ENCODE results near the gene SLC25A26.
"Not testable (repeated sequence)": the region's sequence is repeated elsewhere in the genome, so short reads cannot be mapped to it uniquely, and the experiment has no call there.

The SLC25A26 gene

DNA sequence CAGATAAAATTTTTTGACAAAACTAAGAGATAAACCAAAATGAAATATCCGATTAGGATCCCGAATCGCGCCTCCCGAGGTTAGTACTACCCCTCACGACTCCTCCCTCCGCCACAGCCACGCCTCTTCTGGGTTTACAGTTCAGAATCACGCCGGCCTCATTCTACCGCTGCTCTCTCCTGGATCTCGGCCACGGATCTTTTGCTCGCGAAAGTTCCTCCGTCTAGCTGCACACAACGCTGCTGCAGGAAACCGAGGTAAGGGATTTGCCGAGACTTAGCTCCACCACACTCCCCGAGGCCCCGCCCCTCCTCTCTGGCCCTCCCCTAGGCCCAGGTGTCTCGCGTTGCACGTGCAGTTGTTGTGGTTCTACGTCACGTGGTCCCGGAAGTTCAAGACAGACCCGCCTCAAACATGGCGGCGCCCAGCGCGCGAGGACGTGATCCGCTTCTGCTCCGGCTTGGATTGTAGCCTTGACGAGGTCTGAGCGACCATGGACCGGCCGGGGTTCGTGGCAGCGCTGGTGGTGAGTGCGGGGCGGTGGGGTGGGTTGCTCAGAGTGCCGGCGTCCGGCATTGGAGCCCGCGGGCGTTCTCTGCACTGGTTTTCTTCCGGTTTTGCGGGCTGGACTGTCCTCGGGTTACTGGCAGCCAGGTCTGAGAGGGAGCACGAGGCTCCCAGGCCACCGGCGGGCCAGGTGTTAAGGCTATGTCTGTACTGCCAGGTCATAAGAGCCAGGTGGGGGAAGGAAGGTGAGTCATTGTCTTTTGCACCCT lies at the start of gene SLC25A26:
Gene SLC25A26 (plus strand): TSS at position 400 of the 776 bp plus-strand sequence. CDS start 94 bp downstream, at position 494.
- peak; percentile 97 for DNase-seq

- DNase-seq: no peak
These were observed 48.4 kb upstream of the SLC25A26 start for GRCh38 chr3:66172394-66172793.

DNA sequence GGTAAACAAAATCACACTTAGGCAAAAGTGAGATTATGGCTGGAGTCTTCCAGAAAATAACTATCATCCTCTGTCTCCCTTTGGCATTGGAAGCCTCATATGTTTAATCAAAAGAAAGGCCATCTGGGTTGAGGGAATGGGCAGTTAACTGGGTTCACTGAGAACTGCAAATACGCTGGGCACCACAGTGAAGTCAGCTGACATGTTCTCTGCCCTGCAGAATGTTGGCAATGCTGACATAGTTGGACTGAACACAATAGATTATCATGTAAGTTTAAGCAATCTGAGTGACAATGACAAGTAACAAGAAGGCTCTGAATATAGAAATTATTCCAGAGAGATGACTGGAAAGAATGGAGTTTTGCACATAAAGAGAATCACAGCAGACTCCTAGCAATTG lies 43.8 kb upstream of the SLC25A26 start:
- no peak for DNase-seq

DNA sequence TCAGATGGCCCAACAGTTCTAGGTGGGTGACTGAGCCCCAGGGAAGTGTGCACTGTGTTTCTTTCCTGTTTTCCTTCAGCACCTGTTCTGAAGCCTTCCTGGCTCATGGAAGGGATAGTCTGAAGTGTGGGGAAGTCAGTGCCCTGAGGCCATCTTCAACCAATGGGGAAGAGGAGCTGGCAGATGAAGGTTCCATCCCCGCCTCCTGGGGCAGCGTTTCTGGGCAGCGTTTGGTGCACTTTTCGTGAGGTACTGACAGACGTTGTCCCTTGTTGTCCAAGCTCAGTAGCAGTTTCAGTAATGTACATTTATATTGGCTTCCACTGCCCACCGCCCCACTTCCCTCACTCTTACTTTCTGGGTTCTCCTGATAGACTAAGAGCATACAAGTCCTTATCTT lies 42.6 kb upstream of the SLC25A26 start:
- no peak for DNase-seq

DNA sequence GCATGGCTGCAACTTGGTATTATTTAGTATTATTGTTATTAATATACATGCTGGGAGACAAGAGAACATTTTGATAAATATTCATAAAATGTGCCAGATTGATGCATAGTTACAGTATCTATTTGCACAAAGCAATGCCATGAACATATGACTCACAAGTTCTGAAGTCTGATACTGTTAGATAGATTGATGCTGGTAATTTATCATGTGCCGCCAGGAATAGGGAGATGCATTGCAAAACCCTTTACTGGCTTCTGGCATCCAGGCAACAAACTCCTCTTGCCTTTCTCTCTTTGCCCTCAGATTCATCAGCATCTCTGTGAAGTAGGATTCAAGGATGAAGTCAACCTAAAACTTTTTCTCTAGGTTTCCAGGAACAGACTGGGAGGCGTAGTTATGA lies 41.0 kb upstream of the SLC25A26 start:
- no peak for DNase-seq

GRCh38 chr3:66181764-66182163 lies 39.0 kb upstream of the SLC25A26 start:
- no peak for DNase-seq

- no peak for DNase-seq
These were observed 38.6 kb upstream of the SLC25A26 start for GRCh38 chr3:66182246-66182645.

GRCh38 chr3:66186545-66186944 lies 34.3 kb upstream of the SLC25A26 start:
- no peak for DNase-seq

DNA sequence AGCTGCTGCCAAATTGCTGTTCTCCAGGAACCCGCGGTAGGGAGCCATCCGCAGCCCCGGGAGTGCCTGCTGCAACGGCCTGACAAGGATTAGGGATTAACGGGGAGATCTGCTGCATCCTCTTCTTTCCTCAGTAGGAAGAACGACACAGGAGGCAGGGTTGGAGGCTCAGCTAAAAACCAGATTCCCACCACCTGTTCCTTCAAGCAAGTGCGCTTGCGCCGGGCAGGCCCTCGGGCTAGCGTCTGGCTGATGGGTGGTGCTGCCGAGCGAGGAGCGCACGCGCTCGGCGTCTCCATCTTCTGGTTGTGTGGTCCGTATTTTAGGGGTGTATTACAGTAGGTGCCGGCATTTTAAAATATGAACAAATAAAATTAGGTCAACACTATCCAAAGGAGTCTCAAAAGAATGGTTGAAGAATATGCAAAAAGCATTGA lies 25.4 kb upstream of the SLC25A26 start:
- no peak for DNase-seq

DNA sequence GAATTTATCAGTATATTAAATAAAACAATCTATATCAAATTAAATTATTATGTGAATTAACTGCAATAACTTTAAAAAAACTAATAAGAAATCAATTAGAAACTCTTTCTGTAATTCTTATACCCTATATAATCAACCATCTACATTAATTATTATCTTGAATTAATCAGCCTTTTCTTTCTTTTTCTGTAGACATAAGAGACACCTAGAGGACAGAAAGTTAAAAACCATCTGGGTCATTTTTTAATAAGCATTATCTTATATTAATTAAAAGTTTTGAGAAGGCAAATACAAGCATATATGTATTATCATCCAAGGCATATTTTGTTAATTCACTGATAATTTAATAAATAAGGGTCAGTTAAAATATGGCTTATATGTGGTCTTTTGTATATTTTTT lies 24.2 kb upstream of the SLC25A26 start:
- DNase-seq: no peak

DNA sequence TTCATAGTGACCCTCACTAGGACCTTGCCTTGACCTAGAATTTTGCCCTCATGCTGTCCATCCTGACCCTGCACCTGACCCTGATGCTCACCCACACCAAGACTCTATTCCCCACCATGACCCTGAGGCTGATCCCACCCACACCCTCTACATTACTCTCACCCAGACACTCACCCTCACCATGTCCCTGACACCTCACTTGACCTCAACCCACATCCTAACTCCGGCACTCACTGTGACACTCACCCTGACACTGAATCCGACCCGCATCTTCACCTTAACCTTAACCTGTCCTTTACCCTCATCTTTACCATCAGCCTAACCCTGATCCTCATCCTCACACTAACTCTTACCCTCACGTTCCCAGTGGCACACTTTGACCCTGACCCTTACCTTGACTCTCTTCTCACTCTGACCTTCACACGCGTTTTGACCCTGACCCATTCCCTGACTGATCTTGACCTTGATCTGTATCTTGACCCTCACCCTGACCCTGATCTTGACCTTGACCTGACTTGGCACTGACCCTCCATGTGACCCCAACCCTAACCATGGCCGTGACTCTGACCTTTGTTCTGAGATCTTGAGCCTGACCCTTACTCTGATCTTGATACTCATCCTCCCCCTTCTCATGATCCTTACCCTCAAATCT lies 22.2 kb upstream of the SLC25A26 start:
- no peak for DNase-seq

DNA sequence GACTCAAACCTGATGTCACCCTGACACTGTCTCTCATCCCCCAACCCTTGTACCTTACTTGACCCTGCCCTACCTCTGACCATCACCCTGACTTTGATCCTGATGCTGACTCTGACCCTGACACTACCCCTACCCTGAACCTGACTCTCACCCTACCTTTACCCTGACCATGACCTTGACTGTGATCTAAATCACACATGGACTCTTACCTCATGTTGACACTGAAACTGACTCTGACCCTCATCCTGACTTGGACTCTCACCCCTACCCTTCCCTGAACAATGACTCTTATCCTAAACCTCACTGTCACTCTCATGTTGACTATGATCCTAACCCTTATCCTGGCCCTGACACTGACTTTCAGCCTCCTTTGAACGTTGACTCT lies 21.7 kb upstream of the SLC25A26 start:
- DNase-seq: no peak

GRCh38 chr3:66200147-66200546 lies 20.7 kb upstream of the SLC25A26 start:
- DNase-seq: no peak

DNA sequence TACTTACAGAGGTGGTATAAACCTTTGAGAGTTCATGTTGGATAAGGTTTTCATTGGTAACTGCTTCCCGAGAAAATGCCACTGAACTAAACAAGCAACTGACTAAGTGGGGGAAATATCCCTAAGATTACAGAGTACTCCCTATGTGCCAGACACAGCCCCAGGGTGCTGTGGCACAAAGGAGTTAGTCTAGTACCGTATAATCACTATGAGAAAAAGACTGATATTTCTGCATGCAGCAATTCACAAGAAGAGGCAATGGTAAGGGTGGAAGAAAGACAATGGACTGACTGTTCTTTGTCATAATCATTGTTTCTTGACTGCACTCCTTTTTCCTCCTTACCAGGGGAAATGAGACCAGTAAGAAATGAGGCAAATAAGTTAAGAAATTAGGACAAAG lies 20.0 kb upstream of the SLC25A26 start:
- DNase-seq: no peak

GRCh38 chr3:66203275-66203674 lies 17.5 kb upstream of the SLC25A26 start:
- DNase-seq: no peak

DNA sequence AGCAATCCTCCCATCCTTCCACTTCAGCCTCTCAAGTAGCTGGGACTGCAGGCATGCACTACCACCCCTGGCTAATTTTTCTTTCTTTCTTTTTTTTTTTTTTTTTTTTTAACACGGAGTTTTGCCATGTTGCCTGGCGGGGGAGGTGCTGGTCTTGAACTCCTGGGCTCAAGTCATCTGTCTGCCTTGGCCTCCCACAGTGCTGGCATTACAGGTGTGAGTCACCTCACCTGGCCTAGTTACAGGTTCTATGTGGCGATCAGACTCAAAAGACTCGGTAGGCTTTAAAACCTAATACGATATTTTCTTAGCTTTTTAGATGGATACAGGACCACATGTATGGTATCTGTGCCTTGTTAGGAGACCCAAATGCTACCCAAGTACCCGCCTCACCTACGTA lies 14.0 kb upstream of the SLC25A26 start:
- no peak for DNase-seq

DNA sequence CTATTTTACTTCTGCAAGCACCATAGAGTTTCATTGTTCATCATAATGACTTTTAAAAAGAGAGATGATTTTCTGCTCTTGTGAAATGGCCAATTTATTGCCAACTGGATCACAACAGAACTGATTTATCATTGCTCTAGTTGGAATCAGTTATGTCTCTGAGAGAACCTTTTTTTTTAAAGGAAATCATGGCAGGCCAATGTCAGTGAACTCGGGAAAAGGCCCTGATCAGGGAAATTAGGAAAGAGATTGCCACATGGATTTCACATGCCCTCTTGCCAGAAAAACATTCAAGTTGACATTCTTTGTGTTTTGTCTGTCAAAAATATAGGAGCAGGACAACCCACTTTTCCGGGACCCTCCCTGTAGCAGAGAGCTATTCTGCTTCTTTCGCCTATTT lies 12.6 kb upstream of the SLC25A26 start:
- DNase-seq: no peak

DNA sequence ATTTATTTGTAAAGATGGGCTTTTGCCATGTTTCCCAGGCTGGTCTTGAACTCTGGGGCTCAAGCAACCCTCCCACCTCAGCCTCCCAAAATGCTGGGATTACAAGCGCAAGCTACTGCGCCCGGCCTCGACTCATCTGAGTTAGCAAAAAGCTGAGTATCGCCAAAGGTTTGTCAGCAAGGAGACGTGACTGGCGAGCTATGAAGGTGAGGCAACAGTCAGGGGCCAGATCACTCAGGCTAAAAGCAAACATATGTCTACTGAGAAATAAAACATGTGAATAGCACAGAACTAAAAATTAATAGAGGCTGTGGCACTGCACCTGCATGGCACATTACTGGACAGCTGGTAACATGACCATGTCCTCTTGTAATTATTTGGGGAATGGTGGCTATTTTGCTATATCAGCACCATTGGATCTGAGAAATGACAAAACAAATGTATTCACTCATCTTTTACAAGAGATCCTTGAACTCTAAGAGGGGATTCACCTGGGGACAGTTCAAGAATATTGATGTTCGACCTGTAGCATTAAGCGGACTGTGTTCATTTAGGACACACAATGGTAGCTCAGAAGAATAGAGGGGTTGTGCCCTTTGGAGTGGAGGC lies 10.0 kb upstream of the SLC25A26 start:
- DNase-seq: no peak

DNA sequence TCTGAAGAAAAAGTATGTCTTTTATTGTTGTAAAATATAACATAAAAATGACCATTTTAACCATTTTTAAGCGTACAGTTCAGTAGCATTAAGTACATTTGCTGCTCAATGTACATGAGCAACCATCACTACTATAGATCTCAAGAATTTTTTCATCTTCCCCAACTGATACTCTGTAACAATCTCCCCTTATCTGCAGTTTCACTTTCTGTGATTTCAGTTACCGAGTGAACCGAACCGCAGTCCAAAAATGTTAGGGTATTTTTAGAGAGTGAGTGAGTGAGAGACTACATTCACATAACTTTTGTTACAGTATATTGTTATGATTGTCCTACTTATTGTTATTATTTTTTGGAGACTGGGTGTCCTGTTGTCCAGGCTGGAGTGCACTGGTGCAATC lies 9.0 kb upstream of the SLC25A26 start:
- no peak for DNase-seq

- no peak for DNase-seq
These were observed 5.7 kb upstream of the SLC25A26 start for GRCh38 chr3:66215106-66215505.

DNA sequence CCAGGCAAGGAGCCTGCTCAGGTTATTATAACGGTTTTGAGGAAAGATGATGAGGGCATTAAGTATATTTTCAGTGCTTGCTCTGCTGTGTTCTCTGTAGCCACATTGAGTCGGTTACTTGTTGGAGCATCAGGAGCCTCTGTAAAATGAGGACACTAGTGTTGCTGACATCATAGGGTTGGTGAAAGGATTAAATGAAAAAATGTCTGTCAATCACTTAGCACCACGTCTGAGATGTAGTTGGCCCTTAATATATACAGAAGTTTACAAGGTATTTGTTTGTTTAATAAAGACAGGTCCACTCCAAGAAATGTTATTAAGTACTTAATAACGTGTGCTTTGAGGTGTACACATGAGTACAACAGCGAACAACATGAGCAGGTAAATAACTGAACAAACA lies 735 bp upstream of the SLC25A26 start:
- peak; percentile 7 for DNase-seq

DNA sequence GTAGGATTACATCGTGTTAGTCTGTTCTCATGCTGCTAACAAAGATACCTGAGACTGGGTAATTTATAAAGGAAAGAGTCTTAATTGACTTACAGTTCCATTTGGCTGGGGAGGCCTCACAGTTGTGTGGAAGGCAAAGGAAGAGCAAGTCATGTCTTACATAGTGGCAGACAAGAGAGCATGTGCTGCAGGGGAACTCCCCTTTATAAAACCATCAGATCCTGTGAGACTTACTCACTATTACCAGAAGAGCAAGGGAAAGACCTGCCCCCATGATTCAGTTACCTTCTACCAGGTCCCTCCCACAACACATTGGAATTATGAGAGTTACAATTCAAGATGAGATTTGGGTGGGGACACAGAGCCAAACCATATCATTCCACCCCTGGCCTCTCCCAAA lies 3.4 kb downstream of the SLC25A26 start:
- DNase-seq: no peak

DNA sequence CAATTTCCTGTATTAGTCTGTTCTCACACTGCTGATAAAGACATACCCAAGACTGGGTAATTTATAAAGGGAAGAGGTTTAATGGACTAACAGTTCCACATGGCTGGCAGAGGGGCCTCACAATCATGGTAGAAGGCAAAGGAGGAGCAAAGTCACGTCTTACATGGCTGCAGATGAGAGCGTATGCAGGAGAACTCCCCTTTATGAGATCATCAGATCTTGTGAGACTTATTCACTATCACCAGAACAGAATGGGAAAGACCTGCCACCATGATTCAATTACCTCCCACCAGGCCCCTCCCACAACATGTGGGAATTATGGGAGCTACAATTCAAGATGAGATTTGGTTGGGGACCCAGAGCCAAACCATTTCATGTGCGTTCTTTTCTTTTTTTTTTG lies 5.3 kb downstream of the SLC25A26 start:
- not testable (repeated sequence) for DNase-seq

- DNase-seq: no peak
These were observed 6.2 kb downstream of the SLC25A26 start for GRCh38 chr3:66227051-66227450.
